A673 (cell line): Measurements from ENCODE around the gene MXRA8.

Source experiments
- CTCF ChIP-seq: fragments of 300-800, 200-600 bp; sonication (generic); conservative IDR thresholded peaks from 2 replicates; pipeline ENCODE4 v1.5.1; 2017; ENCODE audit warnings: low read depth, mild to moderate bottlenecking, antibody characterized with exemption, low read length, moderate library complexity, mixed read lengths
- EZH2 ChIP-seq: fragments of 200-600 bp; sonication (generic); IDR thresholded peaks from 2 replicates; pipeline ENCODE4 v1.6.1; 2017; ENCODE audit warnings: borderline replicate concordance, low read depth, mild to moderate bottlenecking, mixed read lengths, antibody characterized with exemption, low read length; ENCODE audit not compliant: poor library complexity, severe bottlenecking

- TF ChIP-seq CTCF (no peak), EZH2 (no peak)
These were observed 33.6 kb downstream of the MXRA8 start, which contains the start of the genes CPTP and INTS11 for GRCh38 chr1:1324524-1325287.
